Left ventricle myocardium superior (tissue), 1 donor: ENCODE data around the gene COPG2. TPM values are rescaled to one million over a fixed set of nuclear protein-coding genes. Genes with fewer than 3 reads are reported as not detected.
"Not testable (repeated sequence)": the region's sequence is repeated elsewhere in the genome, so short reads cannot be mapped to it uniquely, and the experiment has no call there.

Source experiments
- ATAC-seq: fragments of 200-7000 bp; cut with Tn5 transposase; one replicate; pipeline ENCODE4 v1.9.1; 2020; ENCODE audit warnings: mild to moderate bottlenecking, moderate library complexity
- DNase-seq: peaks from one replicate; pipeline ENCODE4 v3.0.0-alpha.2; 2020
- intact Hi-C: fragments of 100-400 bp; cut with micrococcal nuclease; formaldehyde crosslinking; loops from one replicate; pipeline ENCODE4 v1.11.0; 2022
- total RNA-seq: library from RNA; stranded (reverse); fragmentation: NEBNext Ultra II Directional; extraction: Animal tissue kit (Norgen Biotek cat#: 25700); gene quantifications from one replicate; pipeline ENCODE4 v1.2.1, GENCODE V29; 2021
- donor health status: DM: no; HTN: yes; CAD: no; lungs with severe emphysema.

COPG2 gene
- total RNA-seq, 1 donor from 2014 or later, result 19.2 TPM

- DNase-seq, result no peak
- intact Hi-C loops, result no loop called here
- no peak for ATAC-seq
Observed at GRCh38 chr7:130654850-130655249, 13.7 kb downstream of the COPG2 start.

DNA sequence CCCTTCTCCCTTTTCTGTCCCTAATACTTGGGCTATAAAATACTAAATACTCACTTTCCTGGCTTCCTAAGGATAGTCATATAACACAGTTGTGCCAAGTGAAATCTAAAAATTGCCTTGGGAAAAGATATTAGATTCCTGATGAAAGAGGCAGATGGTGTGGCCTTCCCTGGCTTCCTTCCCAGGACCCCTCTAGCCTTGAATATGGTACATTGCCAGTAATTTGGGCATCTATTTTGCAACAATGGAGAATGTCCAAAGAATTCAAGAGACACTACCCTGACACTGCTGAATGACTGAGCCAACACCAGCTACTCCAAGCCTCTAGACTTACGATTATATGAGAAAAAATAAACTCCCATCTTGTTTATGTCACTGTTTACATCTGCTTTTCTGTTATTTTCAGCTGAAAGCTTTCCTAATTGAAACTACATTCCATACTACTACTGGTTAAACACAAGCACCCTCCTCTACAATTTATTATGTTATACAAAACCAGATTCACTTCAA, 17.9 kb downstream of the COPG2 start:
- ATAC-seq, result no peak
- no peak for DNase-seq
- intact Hi-C loops, result no loop called here

GRCh38 chr7:130649004-130649790, 19.4 kb downstream of the COPG2 start:
- DNase-seq, result no peak
- intact Hi-C loops, result no loop called here
- no peak for ATAC-seq

GRCh38 chr7:130648580-130648979, 20.0 kb downstream of the COPG2 start:
- DNase-seq (no peak), ATAC-seq (no peak)
- intact Hi-C loops, result no loop called here

DNA sequence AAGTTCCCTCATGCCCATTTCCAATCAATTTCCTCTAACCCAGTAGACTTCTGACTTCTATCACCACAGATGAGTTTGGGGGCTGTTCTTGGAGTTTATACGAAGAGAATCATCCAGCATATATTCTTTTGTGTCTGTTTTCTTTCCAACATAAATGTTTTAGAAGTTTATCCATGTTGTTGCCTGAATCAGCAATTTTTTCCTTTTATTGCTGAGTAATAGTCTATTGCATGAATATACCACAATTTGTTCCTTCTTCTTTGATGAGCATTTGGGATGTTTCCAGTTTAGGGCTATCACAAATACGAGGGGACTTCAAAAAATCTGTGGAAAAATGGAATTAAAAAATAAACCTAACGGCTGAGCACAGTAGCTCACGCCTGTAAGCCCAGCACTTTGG, 26.2 kb downstream of the COPG2 start:
- ATAC-seq, result no peak
- DNase-seq, result no peak
- intact Hi-C loops, result no loop called here

GRCh38 chr7:130641497-130641896, 27.1 kb downstream of the COPG2 start:
- ATAC-seq, result no peak
- intact Hi-C loops, result no loop called here

GRCh38 chr7:130641040-130641439, 27.5 kb downstream of the COPG2 start:
- intact Hi-C loops, result no loop called here
- DNase-seq (no peak), ATAC-seq (no peak)

More at GRCh38 chr7:130641497-130641896, 27.1 kb downstream of the COPG2 start:
- no peak for DNase-seq

- DNase-seq (no peak), ATAC-seq (no peak)
- intact Hi-C loops, result no loop called here
Observed at GRCh38 chr7:130639388-130639787, 29.2 kb downstream of the COPG2 start.

DNA sequence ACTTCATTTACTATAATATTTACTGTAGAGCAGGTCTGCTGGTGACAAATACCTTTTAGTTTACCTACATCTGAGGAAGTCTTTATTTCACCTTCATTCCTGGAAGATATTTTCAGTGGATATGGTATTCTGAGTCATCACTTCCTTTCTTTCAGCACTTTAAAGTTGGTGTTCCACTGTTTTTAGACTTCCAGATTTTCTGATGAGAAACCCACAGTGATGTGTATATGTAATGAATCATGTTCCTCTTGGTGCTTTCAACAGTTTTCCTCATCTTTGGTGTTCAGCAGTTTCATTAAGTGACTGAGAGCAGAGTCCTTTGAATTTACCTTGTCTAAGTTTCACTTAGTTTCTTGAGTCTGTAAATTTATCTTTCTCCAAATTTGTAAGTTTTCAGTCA, 36.4 kb downstream of the COPG2 start:
- no peak for DNase-seq
- intact Hi-C loops, result no loop called here

GRCh38 chr7:130628901-130629300, 39.6 kb downstream of the COPG2 start:
- no peak for DNase-seq
- intact Hi-C loops, result no loop called here
- no peak for ATAC-seq

More for the DNA sequence above, 36.4 kb downstream of the COPG2 start:
- no peak for ATAC-seq

DNA sequence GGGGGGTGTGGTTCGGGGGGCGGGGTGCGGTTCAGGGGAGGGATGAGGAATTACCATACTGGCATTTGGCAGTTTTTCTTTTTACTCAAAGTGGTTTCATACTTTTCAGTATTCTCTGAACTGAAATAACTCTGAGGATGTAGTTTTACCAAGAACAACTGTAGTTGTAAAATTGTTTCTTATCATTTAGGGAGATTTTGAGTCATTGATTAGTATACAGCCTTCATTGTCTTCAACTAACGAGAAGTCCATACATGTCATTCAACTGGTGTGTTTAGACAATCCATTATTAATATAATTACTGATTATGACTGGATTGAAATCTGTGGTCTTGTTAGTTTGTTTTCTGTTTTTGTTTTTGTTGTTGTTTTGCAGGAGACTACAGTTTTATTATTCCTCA, 40.8 kb downstream of the COPG2 start:
- DNase-seq, result no peak
- intact Hi-C loops, result no loop called here
- no peak for ATAC-seq

- intact Hi-C loops, result no loop called here
- DNase-seq, result no peak
- no peak for ATAC-seq
Observed at GRCh38 chr7:130622866-130623265, 45.7 kb downstream of the COPG2 start.

DNA sequence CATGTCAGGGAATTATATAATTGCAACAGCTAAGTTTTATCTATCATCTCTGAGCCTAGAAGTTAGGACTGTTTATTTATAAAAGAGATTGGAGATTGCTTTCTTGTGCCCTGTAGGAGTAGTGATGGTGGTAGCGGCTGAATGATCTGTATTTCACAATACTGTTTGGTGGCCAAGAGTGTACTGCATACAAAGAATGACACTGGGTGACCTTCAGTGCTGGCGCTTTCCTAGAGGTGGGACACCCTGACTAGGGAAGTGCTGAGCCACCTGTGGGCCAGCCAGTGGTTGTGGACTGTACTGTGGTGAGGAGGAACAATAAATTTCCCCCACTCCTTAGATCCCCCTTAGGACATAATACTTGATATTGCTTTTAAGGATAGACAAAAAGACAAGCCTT, 53.0 kb downstream of the COPG2 start:
- DNase-seq (no peak), ATAC-seq (peak; percentile 94)
- intact Hi-C loops, result no loop called here

DNA sequence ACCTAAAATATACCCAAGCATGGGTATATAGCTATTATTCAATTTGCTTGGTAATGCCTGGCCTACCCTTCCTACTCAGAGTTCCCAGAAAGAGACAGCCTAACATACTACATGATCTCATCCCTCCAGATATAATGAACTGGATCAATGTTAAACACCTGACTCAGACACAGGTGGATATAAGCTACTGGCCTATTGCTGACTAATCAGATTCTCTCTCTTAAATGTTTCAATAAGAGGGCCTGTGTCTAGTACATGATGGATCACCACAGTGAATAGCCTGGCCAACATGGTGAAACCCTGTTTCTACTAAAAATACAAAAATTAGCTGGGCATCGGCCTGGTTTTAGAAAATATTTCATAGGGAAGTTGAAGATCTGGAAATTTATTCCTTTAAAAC, 54.1 kb downstream of the COPG2 start:
- no peak for ATAC-seq
- no peak for DNase-seq
- intact Hi-C loops, result no loop called here

DNA sequence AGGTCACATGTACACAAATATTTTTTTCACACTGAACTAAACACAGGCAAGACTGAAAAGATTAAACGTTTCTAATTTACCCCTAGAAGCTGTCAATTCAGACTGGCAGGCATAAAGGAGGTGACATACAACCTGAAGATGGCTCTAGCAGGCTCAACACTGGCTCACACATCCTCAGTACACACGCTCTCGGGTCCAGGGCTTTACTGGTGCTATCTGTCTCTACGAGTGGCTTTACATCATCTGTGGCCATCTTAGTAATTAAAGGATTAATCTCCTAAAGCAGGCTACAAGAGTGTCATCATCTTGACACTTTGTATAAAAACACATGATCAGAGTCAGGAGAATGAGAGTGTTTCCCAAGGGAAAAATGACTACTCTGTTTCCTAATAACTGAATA, 57.3 kb downstream of the COPG2 start:
- DNase-seq (no peak), ATAC-seq (no peak)
- intact Hi-C loops, result no loop called here

GRCh38 chr7:130607066-130607465, 61.5 kb downstream of the COPG2 start:
- ATAC-seq, intact Hi-C loops, DNase-seq: not testable (repeated sequence)

- intact Hi-C loops, result no loop called here
- DNase-seq, result no peak
- ATAC-seq, result no peak
Observed at GRCh38 chr7:130606161-130606560, 62.4 kb downstream of the COPG2 start.

- DNase-seq (no peak), ATAC-seq (no peak)
- intact Hi-C loops, result no loop called here
Observed at GRCh38 chr7:130598056-130598455, 70.5 kb downstream of the COPG2 start.

DNA sequence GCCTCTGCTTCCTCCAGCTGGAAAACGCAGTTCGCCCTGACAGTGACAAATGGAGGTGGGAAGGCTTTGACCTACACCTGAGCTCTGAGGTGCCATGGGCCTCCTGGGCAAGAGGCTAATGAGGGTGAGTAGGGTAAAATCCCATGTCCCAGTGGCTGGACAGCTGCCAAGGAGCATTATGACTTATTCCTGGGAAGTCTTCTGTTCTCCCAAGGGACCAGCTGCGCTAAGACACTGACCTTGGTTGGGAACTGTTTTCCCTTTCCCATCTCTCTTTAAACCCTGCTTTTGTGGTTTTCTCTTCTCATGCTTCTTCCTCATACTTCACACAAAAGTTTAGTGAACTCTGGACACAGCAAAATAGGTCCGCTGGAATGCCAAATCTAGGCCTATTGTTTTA, 72.6 kb downstream of the COPG2 start:
- DNase-seq (peak; percentile 37), ATAC-seq (no peak)
- intact Hi-C loops, result no loop called here

GRCh38 chr7:130593033-130593432, 75.5 kb downstream of the COPG2 start:
- ATAC-seq (no peak), DNase-seq (no peak)
- intact Hi-C loops, result no loop called here

DNA sequence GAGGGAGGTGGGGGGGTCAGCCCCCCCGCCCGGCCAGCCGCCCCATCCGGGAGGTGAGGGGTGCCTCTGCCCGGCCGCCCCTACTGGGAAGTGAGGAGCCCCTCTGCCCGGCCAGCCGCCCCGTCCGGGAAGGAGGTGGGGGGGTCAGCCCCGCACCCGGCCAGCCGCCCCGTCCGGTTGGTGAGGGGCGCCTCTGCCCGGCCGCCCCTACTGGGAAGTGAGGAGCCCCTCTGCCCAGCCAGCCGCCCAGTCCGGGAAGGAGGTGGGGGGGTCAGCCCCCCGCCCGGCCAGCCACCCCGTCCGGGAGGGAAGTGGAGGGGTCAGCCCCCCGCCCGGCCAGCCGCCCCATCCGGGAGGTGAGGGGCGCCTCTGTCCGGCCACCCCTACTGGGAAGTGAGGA, 77.1 kb downstream of the COPG2 start:
- ATAC-seq, intact Hi-C loops, DNase-seq: not testable (repeated sequence)
